IMR-90 (cell line): ENCODE results near the gene RASGEF1C. TPM values are rescaled to one million over a fixed set of nuclear protein-coding genes. Genes with fewer than 3 reads are reported as not detected.

Experiments used
- ATAC-seq: fragments of 200-7000 bp; cut with Tn5 transposase; 2 replicates; pipeline ENCODE4 v1.9.1; 2020; ENCODE audit warnings: low read depth, mild to moderate bottlenecking, moderate library complexity
- BruUV-seq: library from RNA; stranded (reverse); fragments of 400-500 nt; replicated peaks from 2 replicates; lab custom pipeline; 2021; lab: Mats Ljungman, UMichigan
- CTCF ChIA-PET: fragments of 300-600 bp; formaldehyde crosslinking; extraction: SDS; loops from one replicate; lab custom pipeline; 2021; ENCODE audit warnings: antibody characterized with exemption; lab: Yijun Ruan, JAX
- POLR2A ChIA-PET: fragments of 300-600 bp; sonication (Branson Sonifier 250); formaldehyde crosslinking; loops from one replicate; lab custom pipeline; 2022; ENCODE audit warnings: antibody characterized with exemption; ENCODE audit not compliant: unreplicated experiment; lab: Charles Lee
- DNase-seq: peaks from one replicate; pipeline ENCODE4 v3.0.0; 2013
- H2AFZ ChIP-seq: replicated peaks from 2 replicates; pipeline ENCODE3; 2013; ENCODE audit warnings: low read length, mild to moderate bottlenecking; ENCODE audit not compliant: poor library complexity
- H2AK5ac ChIP-seq: 2 replicates; pipeline ENCODE4 v1.6.1; 2013; ENCODE audit warnings: low read depth, low read length, inconsistent platforms
- H2AK9ac ChIP-seq: replicated peaks from 2 replicates; pipeline ENCODE3; 2013; ENCODE audit warnings: mild to moderate bottlenecking, low read depth, low read length, moderate library complexity; ENCODE audit not compliant: poor library complexity
- H2BK120ac ChIP-seq: 2 replicates; pipeline ENCODE4 v1.6.1; 2013; ENCODE audit warnings: low read depth, low read length, inconsistent platforms
- H2BK15ac ChIP-seq: 3 replicates; pipeline ENCODE4 v1.6.1; 2013; ENCODE audit warnings: low read depth, low read length, inconsistent platforms
- H2BK20ac ChIP-seq: 2 replicates; pipeline ENCODE4 v1.6.1; 2013; ENCODE audit warnings: low read depth, mild to moderate bottlenecking, inconsistent platforms, low read length, moderate library complexity
- H2BK5ac ChIP-seq: 2 replicates; pipeline ENCODE4 v1.6.1; 2013; ENCODE audit warnings: mild to moderate bottlenecking, low read depth, low read length, inconsistent platforms; ENCODE audit not compliant: poor library complexity, severe bottlenecking
- H3K14ac ChIP-seq: replicated peaks from 2 replicates; pipeline ENCODE4 v1.6.1; 2013; ENCODE audit warnings: low read depth, low read length, inconsistent platforms
- H3K18ac ChIP-seq: 2 replicates; pipeline ENCODE4 v1.6.1; 2013; ENCODE audit warnings: low read depth, low read length, control low read depth
- H3K23ac ChIP-seq: 2 replicates; pipeline ENCODE4 v1.6.1; 2013; ENCODE audit warnings: low read depth, low read length, inconsistent platforms
- H3K27ac ChIP-seq: 2 replicates; pipeline ENCODE4 v1.5.1; 2013; ENCODE audit warnings: mild to moderate bottlenecking, control low read depth, low read length; ENCODE audit not compliant: insufficient read depth
- H3K27me3 ChIP-seq: 2 replicates; pipeline ENCODE4 v1.6.1; 2013; ENCODE audit warnings: low read length; ENCODE audit not compliant: control insufficient read depth, insufficient read depth
- H3K36me3 ChIP-seq: 2 replicates; pipeline ENCODE4 v1.6.1; 2013; ENCODE audit warnings: low read length, mixed read lengths; ENCODE audit not compliant: control insufficient read depth, insufficient read depth
- H3K4ac ChIP-seq: 2 replicates; pipeline ENCODE4 v1.6.1; 2013; ENCODE audit warnings: low read depth, low read length, inconsistent platforms
- H3K4me1 ChIP-seq: 2 replicates; pipeline ENCODE4 v1.6.1; 2013; ENCODE audit warnings: low read length, mixed read lengths; ENCODE audit not compliant: control insufficient read depth, insufficient read depth
- H3K4me2 ChIP-seq: 2 replicates; pipeline ENCODE4 v1.6.1; 2013; ENCODE audit warnings: low read depth, mild to moderate bottlenecking, control low read depth, low read length, moderate library complexity
- H3K4me3 ChIP-seq: 2 replicates; pipeline ENCODE4 v1.5.1; 2013; ENCODE audit warnings: low read depth, mild to moderate bottlenecking, control low read depth, low read length, moderate library complexity; ENCODE audit not compliant: insufficient read depth
- H3K56ac ChIP-seq: 2 replicates; pipeline ENCODE4 v1.6.1; 2013; ENCODE audit warnings: low read length, inconsistent platforms; ENCODE audit not compliant: insufficient read depth; ENCODE audit errors: extremely low read depth
- H3K79me1 ChIP-seq, 2 experiments: 2 replicates each; pipeline ENCODE4 v1.6.1; 2013; ENCODE audit warnings: low read length in 2 of 2, inconsistent platforms in 1 of 2, low read depth in 1 of 2
- H3K9ac ChIP-seq: 2 replicates; pipeline ENCODE4 v1.6.1; 2013; ENCODE audit warnings: low read depth, low read length, control low read depth
- H3K9me1 ChIP-seq: 2 replicates; pipeline ENCODE4 v1.6.1; 2013; ENCODE audit warnings: low read length, inconsistent platforms; ENCODE audit not compliant: insufficient read depth
- H3K9me3 ChIP-seq: 2 replicates; pipeline ENCODE4 v1.6.1; 2013; ENCODE audit warnings: low read length; ENCODE audit not compliant: control insufficient read depth, insufficient read depth
- H4K20me1 ChIP-seq: 2 replicates; pipeline ENCODE4 v1.6.1; 2013; ENCODE audit warnings: low read length, inconsistent platforms; ENCODE audit not compliant: insufficient read depth
- H4K5ac ChIP-seq: 2 replicates; pipeline ENCODE4 v1.6.1; 2013; ENCODE audit warnings: mild to moderate bottlenecking, low read depth, low read length, control low read depth
- H4K8ac ChIP-seq, 2 experiments: 2 replicates each; pipeline ENCODE4 v1.6.1; 2013; ENCODE audit warnings: low read depth in 2 of 2, low read length in 2 of 2, control low read depth in 1 of 2, inconsistent platforms in 1 of 2
- H4K91ac ChIP-seq: 2 replicates; pipeline ENCODE4 v1.6.1; 2013; ENCODE audit warnings: low read depth, low read length, inconsistent platforms; ENCODE audit not compliant: insufficient read depth
- BHLHE40 ChIP-seq: fragments of 150-350 bp; IDR thresholded peaks from 2 replicates; pipeline ENCODE4 v1.6.1; 2016; ENCODE audit warnings: mild to moderate bottlenecking, low read depth, low read length
- CEBPB ChIP-seq: IDR thresholded peaks from 2 replicates; pipeline ENCODE4 v1.6.1; 2012; ENCODE audit warnings: low read depth, low read length, improper control_type of control experiment
- MXI1 ChIP-seq: IDR thresholded peaks from 2 replicates; pipeline ENCODE4 v1.6.1; 2012; ENCODE audit warnings: low read depth, mild to moderate bottlenecking, low read length, moderate library complexity, borderline replicate concordance
- NFE2L2 ChIP-seq: fragments of 150-350 bp; IDR thresholded peaks from 2 replicates; pipeline ENCODE4 v1.6.1; 2016; ENCODE audit warnings: low read depth, mild to moderate bottlenecking, low read length
- POLR2A ChIP-seq: IDR thresholded peaks from 2 replicates; pipeline ENCODE4 v1.6.1; 2012; ENCODE audit warnings: mild to moderate bottlenecking, low read depth, low read length
- RCOR1 ChIP-seq: IDR thresholded peaks from 2 replicates; pipeline ENCODE4 v1.6.1; 2012; ENCODE audit warnings: mild to moderate bottlenecking, low read length, improper control_type of control experiment; ENCODE audit not compliant: insufficient replicate concordance
- RFX5 ChIP-seq: IDR thresholded peaks from 2 replicates; pipeline ENCODE4 v1.8.0; 2012; ENCODE audit warnings: low read depth, mild to moderate bottlenecking, low read length, moderate library complexity
- WGBS, 2 experiments: methylation state at CpG; one replicate each; pipeline versions ENCODE4 v1.1.5 to v1.1.7; 2013; ENCODE audit warnings: missing lambda C conversion rate in 2 of 2; ENCODE audit not compliant: insufficient read length in 1 of 2; ENCODE audit errors: extremely low coverage in 2 of 2; 5-methylcytosine and 5-hydroxymethylcytosine counted together
- dilution Hi-C: fragments of 300-500 bp; cut with HindIII; formaldehyde crosslinking; loops from one replicate; pipeline ENCODE4 v1.14.3; 2018; ENCODE audit warnings: low sequenced_read_pairs; ENCODE audit not compliant: unreplicated experiment
- in situ Hi-C: fragments of 300-500 bp; cut with MboI; formaldehyde crosslinking; loops from 3 replicates; pipeline ENCODE4 v1.14.3; 2019; ENCODE audit warnings: low sequenced_read_pairs, inconsistent platforms, mixed read lengths
- intact Hi-C: fragments of 100-400 bp; cut with micrococcal nuclease; formaldehyde crosslinking; loops from 2 replicates; pipeline ENCODE4 v1.10.0; 2022
- polyA plus RNA-seq, 3 experiments: library from polyadenylated mRNA; depleted of rRNA; stranded (reverse); fragments of >200 nt; gene quantifications; 2 replicates each; pipeline ENCODE4 v1.2.3, GENCODE V29; 2012; ENCODE audit warnings: low replicate concordance in 1 of 3
- total RNA-seq: library from RNA; depleted of rRNA; stranded (reverse); fragments of >200 nt; gene quantifications from 2 replicates; pipeline ENCODE4 v1.2.3, GENCODE V29; 2012
- TF ChIP-seq, protein P1 (sequence below): fragments of 150-350 bp; IDR thresholded peaks from 2 replicates; pipeline ENCODE4 v1.6.1; 2017; ENCODE audit warnings: mild to moderate bottlenecking, antibody characterized with exemption, low read length, low read depth
- TF ChIP-seq, protein P2 (sequence below): conservative IDR thresholded peaks from 2 replicates; pipeline ENCODE4 v1.5.1; 2012; ENCODE audit warnings: mild to moderate bottlenecking, low read depth, low read length, improper control_type of control experiment

The RASGEF1C gene
- total and polyA plus RNA-seq, 2 of the 4 experiments (the other 2 are of a cell fraction) = not detected

DNA sequence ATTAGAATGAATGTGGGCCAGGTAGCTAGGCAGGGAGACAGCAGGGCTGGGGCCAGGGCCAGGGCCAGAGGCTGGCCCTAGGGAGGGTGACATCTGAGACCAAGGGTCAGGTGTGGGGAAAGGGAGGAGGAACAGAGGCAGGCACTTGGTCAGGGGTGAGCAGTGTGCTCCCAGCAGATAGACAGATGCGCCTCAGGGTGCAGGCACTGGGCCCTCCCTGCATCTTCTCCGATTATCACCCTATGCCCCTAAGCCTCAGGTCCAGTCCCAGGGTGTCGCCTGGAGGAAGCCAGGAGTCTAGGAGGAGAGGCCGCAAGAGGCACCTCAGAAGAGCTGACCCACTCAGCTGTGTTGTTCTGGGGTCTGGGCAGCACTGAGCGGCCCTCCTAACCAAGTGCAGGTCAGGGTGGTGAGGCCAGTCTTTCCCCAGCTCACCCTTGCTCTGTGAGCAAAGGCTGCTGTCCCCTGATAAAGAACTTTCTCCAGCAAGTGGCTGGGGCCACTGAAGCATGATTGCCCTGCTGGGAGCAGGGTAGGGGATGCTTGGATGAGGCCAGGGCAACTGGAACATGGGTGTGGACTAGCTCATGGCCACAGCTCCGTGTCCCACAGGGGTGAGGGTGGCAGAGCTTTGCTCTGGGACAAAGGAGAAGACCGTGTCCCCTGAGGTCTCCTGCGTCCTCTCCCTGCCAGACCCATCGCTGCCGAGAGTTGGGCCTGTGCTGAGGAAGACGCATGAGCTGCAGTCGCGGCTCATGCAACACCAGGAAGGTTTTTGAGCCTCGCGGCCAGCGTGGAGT lies 2.1 kb upstream of the RASGEF1C start:
- Histone ChIP-seq H2AK9ac (no peak overlapping the region), H3K14ac (no peak overlapping the region), H4K91ac (no peak overlapping the region), H3K9ac (no peak overlapping the region), H2AFZ (no peak overlapping the region), H2BK20ac (no peak overlapping the region), H2BK120ac (no peak overlapping the region), H3K23ac (no peak overlapping the region), H4K8ac (no peak overlapping the region), H3K4me2 (no peak overlapping the region), H4K5ac (no peak overlapping the region), H3K27ac (no peak overlapping the region), H3K4me3 (no peak overlapping the region), H3K4me1 (peaks cover 1% of the 10 kb centered on the region; the same call in 1 of the 2 replicates), H3K18ac (no peak overlapping the region), H3K9me1 (no peaks in the 10 kb centered on the region; the same call in 1 of the 2 replicates), H3K9me3 (peaks cover 9% of the 10 kb centered on the region; the same call in 1 of the 2 replicates), H2BK15ac (no peak overlapping the region), H2AK5ac (no peak overlapping the region), H4K20me1 (no peaks in the 10 kb centered on the region), H3K79me1 (no peaks in the 10 kb centered on the region), H3K36me3 (no peaks in the 10 kb centered on the region), H3K27me3 (peaks cover 16% of the 10 kb centered on the region; the same call in 1 of the 2 replicates), H2BK5ac (no peak overlapping the region), H3K56ac (no peak overlapping the region), H3K4ac (no peak overlapping the region)
- CTCF ChIA-PET = no interaction called here
- BruUV-seq = no TSS peak
- no peak for ATAC-seq
- in situ Hi-C loops = no loop called here
- TF ChIP-seq NFE2L2 = no peak
- TF ChIP-seq, protein P1, sequence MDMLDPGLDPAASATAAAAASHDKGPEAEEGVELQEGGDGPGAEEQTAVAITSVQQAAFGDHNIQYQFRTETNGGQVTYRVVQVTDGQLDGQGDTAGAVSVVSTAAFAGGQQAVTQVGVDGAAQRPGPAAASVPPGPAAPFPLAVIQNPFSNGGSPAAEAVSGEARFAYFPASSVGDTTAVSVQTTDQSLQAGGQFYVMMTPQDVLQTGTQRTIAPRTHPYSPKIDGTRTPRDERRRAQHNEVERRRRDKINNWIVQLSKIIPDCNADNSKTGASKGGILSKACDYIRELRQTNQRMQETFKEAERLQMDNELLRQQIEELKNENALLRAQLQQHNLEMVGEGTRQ = no peak
- no peak for TF ChIP-seq CEBPB
- TF ChIP-seq BHLHE40 = no peak
- TF ChIP-seq, protein P2, sequence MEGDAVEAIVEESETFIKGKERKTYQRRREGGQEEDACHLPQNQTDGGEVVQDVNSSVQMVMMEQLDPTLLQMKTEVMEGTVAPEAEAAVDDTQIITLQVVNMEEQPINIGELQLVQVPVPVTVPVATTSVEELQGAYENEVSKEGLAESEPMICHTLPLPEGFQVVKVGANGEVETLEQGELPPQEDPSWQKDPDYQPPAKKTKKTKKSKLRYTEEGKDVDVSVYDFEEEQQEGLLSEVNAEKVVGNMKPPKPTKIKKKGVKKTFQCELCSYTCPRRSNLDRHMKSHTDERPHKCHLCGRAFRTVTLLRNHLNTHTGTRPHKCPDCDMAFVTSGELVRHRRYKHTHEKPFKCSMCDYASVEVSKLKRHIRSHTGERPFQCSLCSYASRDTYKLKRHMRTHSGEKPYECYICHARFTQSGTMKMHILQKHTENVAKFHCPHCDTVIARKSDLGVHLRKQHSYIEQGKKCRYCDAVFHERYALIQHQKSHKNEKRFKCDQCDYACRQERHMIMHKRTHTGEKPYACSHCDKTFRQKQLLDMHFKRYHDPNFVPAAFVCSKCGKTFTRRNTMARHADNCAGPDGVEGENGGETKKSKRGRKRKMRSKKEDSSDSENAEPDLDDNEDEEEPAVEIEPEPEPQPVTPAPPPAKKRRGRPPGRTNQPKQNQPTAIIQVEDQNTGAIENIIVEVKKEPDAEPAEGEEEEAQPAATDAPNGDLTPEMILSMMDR = no peak
- TF ChIP-seq MXI1 = no peak
- no peak for TF ChIP-seq RFX5
- TF ChIP-seq POLR2A = no peak
- no peak for TF ChIP-seq RCOR1
- intact Hi-C loops = no loop called here
- no peak for DNase-seq
- WGBS, 2 experiments = 82% methylated on average over 7 of the region's 16 CpGs; no CpG with 5 or more reads in 1 of the 2 experiments
- dilution Hi-C loops = no loop called here
- POLR2A ChIA-PET = no interaction called here
